GM06990 (cell line): ENCODE data around the gene FAM117B.

Experiments used
- DNase-seq: peaks from one replicate; pipeline ENCODE4 v3.0.0-alpha.2; 2011; ENCODE audit not compliant: insufficient read length; ENCODE audit errors: extremely low read depth
- H3K27me3 ChIP-seq: replicated peaks from 2 replicates; pipeline ENCODE4 v1.6.0; 2011; ENCODE audit warnings: low read length; ENCODE audit not compliant: control insufficient read depth, insufficient read depth
- H3K36me3 ChIP-seq: 2 replicates; pipeline ENCODE4 v1.5.1; 2011; ENCODE audit warnings: low read length; ENCODE audit not compliant: control insufficient read depth, insufficient read depth
- H3K4me3 ChIP-seq: replicated peaks from 2 replicates; pipeline ENCODE4 v1.5.1; 2011; ENCODE audit warnings: low read depth, mild to moderate bottlenecking, control low read depth, low read length
- TF ChIP-seq, protein P1 (sequence below): IDR thresholded peaks from 2 replicates; pipeline ENCODE4 v1.5.1; 2011; ENCODE audit warnings: low read length, control low read depth, mild to moderate bottlenecking, inconsistent platforms; ENCODE audit not compliant: insufficient read depth, poor library complexity, severe bottlenecking

The FAM117B gene

DNA sequence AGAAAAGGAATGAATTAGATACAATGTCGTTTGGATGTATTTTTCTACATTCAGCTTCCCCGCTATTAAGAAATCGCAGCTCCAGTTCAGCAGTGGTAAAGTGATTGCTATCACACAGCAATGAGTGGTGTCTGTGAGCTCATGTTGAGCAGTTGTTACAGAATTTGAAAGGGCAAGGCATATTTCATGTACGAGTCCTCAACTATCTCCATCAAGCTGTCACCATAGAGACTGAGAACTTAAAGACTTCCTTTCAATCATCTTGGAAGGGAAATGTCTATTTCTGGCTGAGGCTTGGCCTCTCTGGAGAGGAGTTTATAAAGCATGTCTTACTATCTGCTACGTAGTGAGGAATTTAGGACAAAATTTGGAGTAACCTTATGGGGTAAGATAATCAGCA is 24.4 kb upstream of the FAM117B start:
- Histone ChIP-seq H3K36me3 (no peaks in the 10 kb centered on the region), H3K27me3 (no peaks in the 10 kb centered on the region), H3K4me3 (no peak overlapping the region)
- TF ChIP-seq, protein P1, sequence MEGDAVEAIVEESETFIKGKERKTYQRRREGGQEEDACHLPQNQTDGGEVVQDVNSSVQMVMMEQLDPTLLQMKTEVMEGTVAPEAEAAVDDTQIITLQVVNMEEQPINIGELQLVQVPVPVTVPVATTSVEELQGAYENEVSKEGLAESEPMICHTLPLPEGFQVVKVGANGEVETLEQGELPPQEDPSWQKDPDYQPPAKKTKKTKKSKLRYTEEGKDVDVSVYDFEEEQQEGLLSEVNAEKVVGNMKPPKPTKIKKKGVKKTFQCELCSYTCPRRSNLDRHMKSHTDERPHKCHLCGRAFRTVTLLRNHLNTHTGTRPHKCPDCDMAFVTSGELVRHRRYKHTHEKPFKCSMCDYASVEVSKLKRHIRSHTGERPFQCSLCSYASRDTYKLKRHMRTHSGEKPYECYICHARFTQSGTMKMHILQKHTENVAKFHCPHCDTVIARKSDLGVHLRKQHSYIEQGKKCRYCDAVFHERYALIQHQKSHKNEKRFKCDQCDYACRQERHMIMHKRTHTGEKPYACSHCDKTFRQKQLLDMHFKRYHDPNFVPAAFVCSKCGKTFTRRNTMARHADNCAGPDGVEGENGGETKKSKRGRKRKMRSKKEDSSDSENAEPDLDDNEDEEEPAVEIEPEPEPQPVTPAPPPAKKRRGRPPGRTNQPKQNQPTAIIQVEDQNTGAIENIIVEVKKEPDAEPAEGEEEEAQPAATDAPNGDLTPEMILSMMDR = no peak
- DNase-seq = no peak

DNA sequence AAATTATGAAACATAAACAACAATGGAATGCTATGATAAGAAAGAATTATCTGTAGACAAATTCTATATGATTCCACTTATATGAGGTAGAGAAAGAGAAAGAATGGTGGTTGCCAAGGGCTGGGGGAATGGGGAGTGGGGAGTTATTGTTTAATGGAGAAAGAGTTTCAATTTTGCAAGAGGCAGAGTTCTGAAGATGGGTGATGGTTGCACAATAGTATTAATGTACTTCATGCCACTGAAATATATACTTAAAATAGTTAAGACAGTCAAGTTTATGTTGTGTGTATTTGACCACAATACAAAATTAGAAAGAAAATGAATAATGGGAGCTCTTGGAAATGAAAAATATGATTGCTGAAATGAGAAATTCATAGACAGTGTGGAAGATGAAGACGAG is 22.6 kb upstream of the FAM117B start:
- no peak overlapping the region for H3K4me3 ChIP-seq

DNA sequence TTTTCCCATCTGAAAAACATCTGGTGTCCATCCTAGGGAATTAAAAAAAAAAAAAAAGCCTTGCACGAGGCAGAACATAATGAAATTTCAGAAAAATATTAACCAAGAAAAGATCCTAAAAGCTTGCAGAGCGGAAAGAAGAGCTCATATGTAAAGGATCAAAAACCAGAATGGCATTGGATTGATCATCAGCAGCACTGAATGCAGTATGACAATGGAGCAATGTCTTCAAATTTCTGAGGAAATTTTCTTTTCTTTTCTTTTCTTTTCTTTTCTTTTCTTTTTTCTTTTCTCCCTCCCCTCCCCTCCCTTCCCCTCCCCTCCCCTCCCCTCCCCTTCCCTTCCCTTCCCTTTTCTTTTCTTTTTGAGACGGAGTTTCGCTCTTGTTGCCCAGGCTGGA is 21.3 kb upstream of the FAM117B start:
- no peaks in the 10 kb centered on the region for H3K36me3 ChIP-seq
- DNase-seq = no peak
- H3K4me3 ChIP-seq = no peak overlapping the region
- TF ChIP-seq, protein P1 = no peak
- H3K27me3 ChIP-seq = no peaks in the 10 kb centered on the region

More for the DNA sequence above, 22.6 kb upstream of the FAM117B start:
- TF ChIP-seq, protein P1 = no peak
- no peak for DNase-seq
- no peaks in the 10 kb centered on the region for H3K27me3 ChIP-seq
- H3K36me3 ChIP-seq = no peaks in the 10 kb centered on the region

- no peak for DNase-seq
- Histone ChIP-seq H3K27me3 (no peaks in the 10 kb centered on the region), H3K4me3 (no peak overlapping the region), H3K36me3 (no peaks in the 10 kb centered on the region)
- TF ChIP-seq, protein P1 = no peak
Measured at GRCh38 chr2:202624133-202624532, 10.6 kb upstream of the FAM117B start.

DNA sequence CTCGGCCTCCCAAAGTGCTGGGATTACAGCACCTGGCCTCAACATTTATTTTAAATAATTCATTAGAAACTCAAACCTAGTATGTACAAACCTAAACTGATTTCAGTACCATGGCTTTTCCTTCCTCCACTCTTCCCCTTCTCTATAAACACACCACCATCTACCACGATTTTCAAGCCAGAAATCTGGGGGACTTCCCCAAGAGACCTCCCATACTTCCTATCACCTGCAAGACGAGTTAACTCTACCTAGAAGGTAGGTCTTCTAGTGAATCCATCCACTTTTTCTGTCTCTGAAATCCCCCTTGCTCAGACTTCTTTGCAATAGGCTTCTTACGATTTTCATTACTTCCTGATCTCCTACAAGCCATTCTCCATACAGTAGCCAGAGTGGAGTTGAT is 7.7 kb upstream of the FAM117B start:
- no peak overlapping the region for H3K4me3 ChIP-seq
- DNase-seq = no peak
- TF ChIP-seq, protein P1 = no peak
- H3K36me3 ChIP-seq = no peaks in the 10 kb centered on the region
- no peaks in the 10 kb centered on the region for H3K27me3 ChIP-seq

DNA sequence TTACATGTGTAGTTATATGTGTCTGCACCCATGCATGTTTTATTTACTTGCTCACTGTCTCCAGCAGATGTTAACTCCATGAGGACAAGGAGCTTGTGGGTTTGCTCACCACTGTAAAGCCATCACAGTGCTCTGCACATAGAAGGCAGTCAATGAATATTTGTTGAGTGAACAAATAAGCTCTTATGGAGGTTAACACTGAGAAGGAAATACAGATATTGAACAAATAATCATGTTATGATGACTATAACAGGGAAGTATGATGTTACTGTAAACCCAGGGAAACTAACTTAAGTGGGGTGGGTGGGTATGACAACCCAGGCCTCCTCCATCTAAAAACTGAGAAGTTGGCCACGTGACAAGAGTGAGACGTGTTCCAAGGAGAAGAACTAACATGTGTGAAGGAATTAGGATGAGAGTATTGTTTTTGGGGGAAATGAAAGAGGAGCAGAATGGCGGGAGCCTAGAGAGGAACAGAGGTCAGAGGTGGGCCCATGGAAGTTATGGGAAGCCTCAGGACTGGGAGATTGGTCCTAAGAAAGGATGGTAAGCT is 6.0 kb upstream of the FAM117B start:
- H3K4me3 ChIP-seq = no peak overlapping the region
- DNase-seq = no peak
- no peaks in the 10 kb centered on the region for H3K27me3 ChIP-seq
- TF ChIP-seq, protein P1 = no peak
- H3K36me3 ChIP-seq = no peaks in the 10 kb centered on the region
